MM.1S (cell line): ENCODE measurements around the gene RBMS3.

Experiments
- CTCF ChIP-seq: fragments of 300-600 bp; sonication (generic); IDR thresholded peaks from 2 replicates; pipeline ENCODE4 v1.5.1; 2016; ENCODE audit warnings: antibody characterized with exemption, low read length, mixed read lengths
- EZH2phosphoT487 ChIP-seq: fragments of 300-600 bp; sonication (generic); IDR thresholded peaks from 2 replicates; pipeline ENCODE4 v1.6.1; 2018; ENCODE audit warnings: antibody characterized with exemption, low read length

- TF ChIP-seq CTCF = no peak
- no peak for TF ChIP-seq EZH2phosphoT487
Observed at GRCh38 chr3:30007668-30008067, 726.8 kb downstream of the RBMS3 start.
